NCI-H1092 treated with DMSO at 0.1 percent for 48 hours (cell line): ENCODE data around the gene EFCAB5.
"Not testable (repeated sequence)": the region's sequence is repeated elsewhere in the genome, so short reads cannot be mapped to it uniquely, and the experiment has no call there.

ENCODE experiments used
- DNase-seq: peaks from one replicate; lab custom pipeline; 2025; lab: John Stamatoyannopoulos, UW

The EFCAB5 gene

DNA sequence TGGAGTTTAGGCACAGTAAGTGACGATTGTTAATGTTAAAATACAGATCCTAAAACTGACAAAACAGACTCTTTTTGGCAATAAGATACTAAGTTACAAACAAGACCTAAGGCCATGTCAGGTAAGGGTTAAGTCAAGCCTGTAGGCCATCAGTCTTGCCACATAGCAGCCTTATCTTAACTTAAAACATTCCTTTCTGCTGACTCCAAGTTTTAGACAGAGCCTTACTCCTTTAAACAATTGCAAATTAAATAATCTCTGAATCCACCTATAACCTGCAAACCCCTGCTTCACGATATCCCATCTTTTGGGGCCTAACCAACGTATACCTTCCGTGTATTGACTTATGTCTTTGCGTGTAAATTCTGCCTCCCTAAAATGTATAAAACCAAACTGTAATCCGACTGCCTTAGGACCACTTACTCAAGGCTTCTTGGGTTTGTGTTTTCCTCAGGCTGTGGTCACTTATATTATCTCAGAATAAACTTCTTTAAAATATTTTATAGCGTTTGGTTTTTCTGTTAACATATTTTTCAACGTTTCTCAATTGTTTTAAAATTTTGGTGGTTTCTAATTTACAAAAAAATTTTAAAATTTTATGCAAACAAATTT, 64.4 kb downstream of the EFCAB5 start:
- DNase-seq: no peak

DNA sequence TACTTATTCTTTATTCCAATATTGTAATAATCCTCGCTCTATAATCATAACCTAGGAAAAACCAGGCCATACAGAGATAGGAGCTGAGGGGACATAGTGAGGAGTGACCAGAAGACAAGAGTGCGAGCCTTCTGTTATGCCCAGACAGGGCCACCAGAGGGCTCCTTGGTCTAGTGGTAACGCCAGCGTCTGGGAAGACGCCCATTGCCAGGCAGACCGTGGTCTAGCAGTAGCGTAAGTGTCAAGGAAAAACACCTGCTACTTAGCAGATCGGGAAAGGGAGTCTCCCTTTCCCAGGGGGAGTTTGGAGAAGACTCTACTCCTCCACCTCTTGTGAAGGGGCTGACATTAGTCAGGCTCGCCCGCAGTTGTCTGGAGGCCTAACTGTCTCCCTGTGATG, 70.5 kb downstream of the EFCAB5 start:
- DNase-seq: not testable (repeated sequence)

DNA sequence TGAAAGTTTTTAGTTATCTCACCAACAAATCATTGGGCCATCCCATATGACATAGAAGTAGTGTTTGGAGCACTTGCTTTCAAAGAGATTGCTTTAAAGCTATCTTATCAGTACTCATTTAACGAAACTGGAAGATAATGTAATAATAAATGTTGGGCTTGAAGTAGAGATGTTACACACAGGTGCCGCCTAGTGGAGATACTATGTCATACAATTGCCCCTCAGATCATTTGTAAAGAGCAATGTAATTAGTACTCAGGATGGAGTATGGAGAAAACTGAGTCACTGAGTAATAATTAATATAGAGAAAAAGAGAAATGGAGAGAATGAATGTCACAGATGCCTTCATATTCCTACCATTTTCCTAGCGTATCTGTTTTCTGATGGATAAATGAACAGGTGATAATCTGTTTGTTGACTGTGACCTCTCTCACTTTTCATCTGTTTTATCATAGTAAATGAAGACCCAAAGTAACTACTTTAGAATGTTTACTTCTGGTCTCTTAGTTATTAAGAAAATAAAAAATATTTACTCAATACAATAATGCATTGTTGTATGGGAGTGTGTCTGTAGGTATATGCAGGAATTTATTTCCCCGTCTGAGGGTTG, 80.4 kb downstream of the EFCAB5 start:
- peak; percentile 61 for DNase-seq

DNA sequence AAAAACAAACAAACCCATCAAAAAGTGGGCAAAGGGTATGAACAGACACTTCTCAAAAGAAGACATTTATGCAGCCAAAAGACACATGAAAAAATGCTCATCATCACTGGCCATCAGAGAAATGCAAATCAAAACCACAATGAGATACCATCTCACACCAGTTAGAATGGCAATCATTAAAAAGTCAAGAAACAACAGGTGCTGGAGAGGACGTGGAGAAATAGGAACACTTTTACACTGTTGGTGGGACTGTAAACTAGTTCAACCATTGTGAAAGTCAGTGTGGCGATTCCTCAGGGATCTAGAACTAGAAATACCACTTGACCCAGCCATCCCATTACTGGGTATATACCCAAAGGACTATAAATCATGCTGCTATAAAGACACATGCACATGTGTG, 83.9 kb downstream of the EFCAB5 start:
- not testable (repeated sequence) for DNase-seq

DNA sequence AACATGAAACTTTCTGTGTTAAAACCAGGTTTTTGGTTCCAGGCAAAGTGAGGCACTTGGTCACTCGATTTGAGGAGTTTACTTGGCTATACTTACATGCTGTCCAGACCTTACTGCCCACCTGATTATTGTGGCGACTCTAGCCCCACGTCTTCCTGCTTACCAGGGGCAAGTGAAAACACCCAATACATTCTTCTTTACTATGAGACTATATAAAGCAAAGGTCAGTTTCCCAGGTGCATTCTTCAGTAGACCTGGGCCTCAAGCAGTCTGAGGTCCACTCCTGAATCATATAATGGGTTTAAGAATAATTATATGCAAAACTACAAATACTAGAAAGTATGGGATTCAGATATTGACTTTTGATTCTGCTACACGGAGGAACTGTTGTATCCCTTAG, 86.2 kb downstream of the EFCAB5 start:
- DNase-seq: no peak

DNA sequence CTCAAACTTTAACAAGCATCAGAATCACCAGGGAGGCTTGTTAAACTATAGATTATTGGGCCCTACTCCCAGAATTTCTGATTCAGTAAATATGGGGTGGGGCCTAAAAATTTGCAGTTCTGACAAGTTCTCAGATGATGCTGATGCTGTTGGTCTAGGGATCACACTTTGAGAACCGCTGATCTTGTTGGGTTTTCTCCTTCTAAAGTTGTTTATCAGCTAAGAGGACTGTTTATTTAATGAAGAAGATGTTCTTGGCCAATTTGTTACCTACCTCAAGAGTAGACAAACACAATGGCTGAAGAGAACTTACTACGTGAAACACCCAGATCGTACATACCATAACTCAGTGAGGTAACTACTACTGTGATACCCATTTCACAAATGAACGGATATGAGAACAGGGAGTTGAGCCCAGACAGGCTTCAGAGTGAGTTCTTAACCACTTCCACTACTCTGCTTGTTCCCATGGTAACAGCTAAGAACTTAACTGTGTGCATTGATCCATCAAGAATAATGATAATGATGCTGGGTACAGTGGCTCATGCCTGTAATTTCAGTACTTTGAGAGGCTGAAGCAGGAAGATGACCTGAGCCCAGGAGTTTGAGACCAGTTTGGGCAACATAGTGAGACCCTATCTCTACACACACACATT, 89.9 kb downstream of the EFCAB5 start:
- no peak for DNase-seq

DNA sequence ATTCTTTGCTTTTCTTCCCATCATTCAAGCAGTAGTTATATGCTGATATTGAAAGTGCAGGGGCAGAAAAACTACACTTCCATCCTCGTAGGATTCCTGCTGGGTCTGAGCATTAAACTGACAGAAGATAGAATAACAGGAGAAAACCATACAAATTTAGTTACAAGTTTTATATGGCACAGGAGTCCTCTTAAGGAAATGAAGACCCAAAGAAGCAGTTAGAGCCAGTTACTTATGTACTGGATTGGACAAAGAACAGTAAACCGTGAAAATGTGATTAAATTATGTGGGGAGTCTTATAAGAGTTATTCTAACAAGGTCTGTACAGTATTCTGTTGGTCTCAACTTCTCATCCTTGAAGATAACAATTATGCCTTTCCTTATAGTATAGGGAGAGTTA, 93.9 kb downstream of the EFCAB5 start:
- no peak for DNase-seq

DNA sequence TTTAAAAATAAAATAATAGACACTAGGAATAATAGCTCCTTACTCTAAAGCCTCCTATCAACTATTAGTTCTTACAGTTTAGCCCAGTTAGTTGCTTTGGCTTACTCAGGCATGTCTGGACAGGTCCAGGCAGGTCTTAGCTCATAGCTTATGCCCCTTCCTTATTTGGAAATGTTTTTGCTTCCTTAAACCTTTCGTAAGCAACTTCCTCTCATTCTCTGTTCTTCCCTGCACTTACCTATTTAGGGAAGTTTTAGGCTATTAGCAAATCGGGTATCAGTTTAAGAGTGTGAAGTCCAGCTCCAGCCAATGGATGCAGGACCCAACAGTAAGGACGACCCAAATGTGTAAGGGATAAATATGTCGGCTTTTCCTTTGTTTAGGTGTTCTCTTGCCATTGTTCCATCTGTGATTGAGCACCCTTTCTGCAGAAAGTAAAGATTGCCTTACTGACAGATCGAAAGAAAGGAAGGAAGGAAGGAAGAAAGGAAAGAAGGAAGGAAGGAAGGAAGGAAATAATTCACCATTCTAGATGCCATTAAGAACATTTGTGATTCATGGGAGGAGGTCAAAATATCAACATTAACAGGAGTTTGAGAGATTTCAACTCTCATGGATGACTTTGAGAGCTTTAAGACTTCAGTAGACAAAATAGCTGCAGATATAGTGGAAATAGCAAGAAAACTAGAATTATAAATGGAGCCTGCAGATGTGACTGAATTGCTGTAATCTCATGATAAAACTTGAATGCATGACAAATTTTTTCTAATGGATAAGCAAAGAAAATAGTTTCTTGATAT, 99.5 kb downstream of the EFCAB5 start:
- not testable (repeated sequence) for DNase-seq

DNA sequence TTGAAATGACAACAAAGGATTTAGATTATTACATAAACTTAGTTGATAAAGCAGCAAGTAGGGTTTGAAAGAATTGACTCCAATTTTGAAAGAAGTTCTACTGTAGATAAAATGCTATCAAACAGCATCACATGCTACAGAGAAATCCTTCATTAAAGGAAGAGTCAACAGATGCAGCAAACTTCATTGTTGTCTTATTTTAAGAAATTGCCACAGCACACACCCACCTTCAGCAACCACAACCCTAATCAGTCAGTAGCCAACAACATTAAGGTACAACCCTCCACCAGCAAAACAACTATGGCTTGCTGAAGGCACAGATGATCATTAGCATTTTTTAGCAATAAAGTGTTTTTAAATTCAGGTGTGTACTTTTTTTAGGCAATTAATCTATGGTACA, 100.1 kb downstream of the EFCAB5 start:
- DNase-seq: no peak

DNA sequence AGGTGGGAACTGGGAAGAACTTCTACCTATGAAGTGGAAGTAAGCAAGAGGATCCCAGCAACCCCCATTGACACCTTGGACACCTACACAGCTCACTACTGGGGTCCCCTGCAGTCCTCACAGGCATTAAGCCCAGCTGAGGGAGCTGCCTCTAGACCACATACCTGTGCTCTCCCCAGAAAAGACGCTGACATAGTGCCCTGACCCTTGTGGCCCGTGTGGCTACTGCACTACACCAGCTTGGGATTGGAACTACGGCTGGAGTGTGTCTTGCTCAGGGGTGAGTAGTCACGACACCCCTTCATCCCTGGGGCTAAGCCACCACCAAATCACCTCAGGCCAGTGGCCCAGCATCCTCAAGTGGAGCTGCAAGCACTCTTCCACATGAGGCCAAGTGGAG, 120.9 kb downstream of the EFCAB5 start:
- DNase-seq: no peak

DNA sequence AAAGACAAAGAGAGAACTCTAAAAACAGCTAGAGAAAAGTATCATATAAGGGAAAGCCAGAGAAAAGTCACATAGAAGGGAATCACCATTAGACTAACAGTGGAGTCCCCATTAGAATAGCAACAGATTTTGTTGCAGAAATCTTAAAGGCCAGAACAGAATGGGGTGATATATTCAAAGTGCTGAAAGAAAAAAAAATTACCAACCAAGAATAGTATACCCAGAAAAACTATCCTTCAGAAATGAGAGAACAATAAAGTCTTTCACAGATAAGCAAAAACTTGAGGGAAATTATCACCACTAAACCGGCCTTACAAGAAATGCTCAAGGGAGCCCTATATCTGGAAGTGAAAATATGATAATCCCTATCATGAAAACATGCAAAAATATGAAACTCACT, 123.3 kb downstream of the EFCAB5 start:
- DNase-seq: no peak

DNA sequence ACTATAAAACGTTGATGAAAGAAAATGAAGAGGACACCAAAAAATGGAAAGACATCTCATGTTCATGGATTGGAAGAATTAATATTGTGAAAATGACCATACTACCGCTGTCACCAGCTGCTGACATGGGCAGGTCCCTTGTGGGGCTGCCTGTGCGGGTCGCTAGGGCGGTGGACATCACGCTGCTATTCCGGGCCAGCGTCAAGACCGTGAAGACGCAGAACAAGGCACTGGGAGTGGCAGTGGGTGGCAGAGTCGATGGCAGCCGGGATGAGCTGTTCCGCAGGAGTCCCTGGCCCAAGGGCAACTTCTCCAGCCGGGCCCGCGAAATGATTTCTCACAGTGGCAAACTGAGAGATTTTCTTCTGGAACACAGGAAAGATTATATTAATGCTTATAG, 127.0 kb downstream of the EFCAB5 start:
- DNase-seq: no peak

DNA sequence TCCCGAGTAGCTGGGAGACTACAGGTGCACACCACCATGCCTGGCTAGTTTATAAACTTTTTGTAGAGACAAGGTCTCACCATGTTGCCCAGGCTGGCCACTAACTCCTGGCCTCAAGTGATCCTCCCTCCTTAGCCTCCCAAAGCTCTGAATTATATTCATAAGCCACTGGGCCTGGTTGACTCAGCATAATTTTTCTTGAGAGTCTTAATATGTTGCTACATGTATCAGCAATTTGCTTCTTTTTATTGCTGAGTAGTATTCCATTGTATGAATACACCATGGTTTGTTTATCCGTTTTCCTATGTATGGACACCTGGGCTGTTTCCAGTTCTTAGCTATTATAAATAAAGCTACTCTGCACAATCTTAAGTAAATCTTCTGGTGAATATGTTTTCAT, 132.8 kb downstream of the EFCAB5 start:
- no peak for DNase-seq

DNA sequence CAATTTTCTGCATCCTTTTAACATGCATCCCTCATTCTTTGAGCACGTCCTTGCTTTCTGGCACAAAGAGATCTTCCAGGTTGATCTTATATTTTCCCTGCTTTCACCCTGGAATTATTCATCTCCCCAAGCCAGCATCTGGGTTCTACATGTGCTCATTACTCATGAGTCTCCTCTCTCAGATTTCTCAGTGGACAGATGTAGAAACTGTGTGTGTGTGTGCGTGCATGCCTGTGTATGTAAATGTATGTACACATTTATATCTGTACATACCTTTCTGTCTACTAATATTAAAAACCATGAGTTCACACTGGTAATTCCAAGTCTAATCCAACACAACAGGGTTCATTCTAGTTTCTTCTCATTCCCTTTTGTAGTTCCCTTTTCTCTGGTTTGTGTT, 133.3 kb downstream of the EFCAB5 start:
- DNase-seq: no peak

DNA sequence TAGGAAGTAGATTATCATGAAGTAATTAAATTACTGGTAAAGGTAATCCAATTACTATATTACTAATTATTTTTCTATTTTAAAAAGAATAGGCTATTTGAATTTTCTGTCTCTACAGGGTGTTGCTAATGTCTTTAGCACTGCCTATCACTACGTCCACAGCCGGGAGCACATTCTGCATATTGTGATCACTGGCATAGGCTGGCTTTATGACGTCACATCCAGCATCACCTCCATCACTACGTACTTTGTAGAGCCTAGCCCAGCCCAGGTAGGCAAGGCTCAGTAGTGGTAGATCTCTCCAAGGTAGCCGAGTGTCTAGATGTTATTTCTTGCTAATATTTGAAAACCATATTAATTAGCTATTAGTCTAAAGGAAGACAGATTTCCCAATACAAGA, 141.3 kb downstream of the EFCAB5 start:
- DNase-seq: no peak

DNA sequence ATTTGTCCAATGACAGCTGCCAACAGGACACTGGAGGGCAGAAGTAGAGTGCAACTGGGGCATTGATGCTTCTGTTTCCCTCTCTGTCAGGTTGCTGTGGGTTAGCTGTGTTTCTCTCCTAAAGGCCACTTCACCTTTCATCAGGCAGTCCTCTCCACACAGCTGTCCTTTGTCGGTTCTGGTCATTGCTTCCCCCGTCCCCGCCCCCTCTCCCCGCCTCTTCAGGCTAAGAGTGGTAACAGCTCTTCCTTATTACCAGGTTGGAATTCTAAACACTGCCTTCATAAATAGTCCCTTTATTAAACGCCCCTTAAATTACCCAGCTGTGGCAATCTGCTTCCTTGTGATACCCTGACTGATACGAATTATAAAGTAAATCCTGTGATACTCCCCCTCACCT, 143.4 kb downstream of the EFCAB5 start:
- DNase-seq: no peak

DNA sequence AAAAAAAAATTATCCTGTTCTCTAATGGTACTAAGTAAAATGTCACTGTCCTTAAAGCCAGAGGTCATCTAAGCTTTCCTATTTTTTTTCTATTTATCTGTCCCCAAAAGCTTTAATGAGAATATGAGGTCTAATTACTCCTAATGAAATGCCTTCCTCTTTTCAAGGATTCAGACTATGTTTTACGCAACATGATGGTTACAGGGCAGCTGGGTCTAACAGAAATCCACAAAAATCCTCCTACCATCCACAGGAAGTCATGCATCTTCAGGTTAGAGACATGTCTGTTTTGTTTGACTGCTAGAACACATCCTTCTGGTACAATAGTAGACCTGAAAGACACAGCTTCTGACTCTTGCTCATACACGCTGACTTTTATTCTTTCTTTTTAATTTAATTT, 145.5 kb downstream of the EFCAB5 start:
- no peak for DNase-seq

DNA sequence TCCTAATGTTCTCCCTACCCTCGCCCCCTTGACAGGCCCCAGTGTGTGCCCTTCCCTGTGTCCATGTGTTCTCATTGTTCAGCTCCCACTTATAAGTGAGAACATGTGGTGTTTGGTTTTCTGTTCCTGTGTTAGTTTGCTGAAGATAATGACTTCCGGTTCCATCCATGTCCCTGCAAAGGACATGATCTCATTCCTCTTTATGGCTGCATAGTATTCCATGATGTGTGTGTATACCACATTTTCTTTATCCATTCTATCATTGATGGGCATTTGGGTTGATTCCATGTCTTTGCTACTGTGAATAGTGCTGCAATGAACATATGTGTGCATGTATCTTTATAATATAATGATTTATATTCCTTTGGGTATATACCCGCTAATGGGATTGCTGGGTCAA, 146.0 kb downstream of the EFCAB5 start:
- DNase-seq: not testable (repeated sequence)

DNA sequence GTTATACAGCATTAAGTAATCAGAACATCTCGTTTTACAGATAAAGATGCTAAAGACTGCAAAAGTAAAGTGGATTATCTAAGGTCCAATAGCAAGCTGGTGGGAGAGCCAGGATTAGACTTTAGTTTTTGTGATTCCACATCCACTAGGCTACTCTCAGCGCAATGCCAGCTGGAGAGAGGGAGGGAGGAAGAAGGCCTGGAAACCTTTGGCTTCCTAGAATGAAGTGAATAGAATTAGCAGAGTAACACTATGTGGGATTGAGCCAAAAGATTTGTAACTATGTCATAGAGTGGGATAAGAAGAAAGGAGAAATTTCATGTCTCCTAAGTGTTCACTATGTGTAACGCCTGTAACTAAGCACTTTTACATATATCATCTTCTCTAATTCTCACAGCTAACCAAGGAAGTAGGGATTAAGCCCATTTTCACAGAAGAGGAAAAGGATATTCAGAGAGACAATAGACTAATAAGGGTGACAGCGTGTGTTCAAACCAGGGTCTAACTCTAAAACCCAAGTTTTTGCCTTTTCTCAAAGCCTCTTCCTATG, 149.8 kb downstream of the EFCAB5 start:
- DNase-seq: no peak

DNA sequence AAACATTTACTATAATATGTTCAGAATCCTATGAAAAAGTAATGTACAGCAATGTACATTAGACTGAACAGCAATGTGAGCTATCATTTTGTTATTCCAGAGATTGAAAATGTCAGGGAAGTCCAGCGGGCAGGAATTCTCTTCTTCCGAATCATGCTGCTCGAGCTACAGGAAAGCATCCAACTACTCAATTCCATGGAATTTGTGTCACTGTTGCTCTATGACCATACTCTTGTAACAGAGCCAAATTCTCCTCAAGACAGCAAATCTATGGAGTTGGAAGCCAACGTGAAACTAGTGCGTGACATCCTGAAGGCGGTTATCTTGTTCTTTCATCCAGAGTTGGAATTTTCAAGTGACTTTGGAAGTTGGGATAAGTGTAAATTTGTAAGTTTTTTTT, 150.3 kb downstream of the EFCAB5 start:
- DNase-seq: no peak

DNA sequence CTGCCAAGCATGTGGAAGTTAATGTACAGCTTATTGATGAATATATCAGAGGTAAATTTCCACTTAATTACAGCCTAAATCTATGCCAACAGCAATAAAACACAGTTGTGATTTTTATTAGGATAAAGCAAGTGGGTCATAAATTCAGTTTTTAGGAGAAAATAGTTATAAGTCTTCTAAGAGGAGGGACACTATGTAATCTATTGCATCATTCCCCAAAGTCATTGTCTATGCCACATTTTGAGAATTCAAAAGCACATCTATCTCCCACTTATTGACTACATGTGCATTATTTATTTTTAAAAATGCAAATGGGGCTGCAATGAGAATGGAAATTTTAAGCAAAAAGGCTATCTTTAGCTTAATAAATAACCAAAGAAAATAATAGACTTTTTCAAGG, 151.5 kb downstream of the EFCAB5 start:
- DNase-seq: no peak

DNA sequence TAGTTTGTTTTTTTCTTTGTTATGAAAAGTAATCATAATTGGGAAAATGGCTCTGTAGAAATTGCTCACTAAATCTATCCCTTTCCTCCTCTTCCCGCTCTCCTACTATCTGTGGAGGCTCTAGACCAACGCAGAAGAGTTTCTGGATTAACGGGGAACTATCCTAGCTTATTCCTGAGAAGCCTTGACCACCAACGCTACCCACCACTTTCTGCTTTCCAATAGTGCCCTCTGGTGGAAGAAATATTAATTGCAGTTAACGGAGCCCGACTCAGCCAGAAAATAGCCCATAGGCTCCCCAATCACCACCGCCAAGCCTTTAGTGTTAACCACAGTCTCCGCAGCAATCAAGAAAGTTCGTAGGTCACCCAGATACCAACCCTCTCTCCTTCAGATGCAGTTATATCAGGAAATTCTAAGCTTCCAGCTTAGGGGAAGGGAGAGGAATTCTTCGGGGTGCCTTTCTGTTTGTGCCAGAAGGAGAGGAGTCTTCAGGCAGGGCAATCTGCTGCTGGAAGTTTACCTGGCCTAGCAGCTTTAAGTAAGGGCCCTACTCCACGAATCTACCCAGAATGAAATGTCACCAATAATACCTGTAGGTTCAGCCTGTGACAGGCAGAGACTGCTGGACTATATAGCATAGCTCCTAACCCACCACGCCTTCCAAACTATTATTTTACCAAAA, 152.2 kb downstream of the EFCAB5 start:
- peak; percentile 58 for DNase-seq
